ENCODE measurements around the gene FGF13. TPM values are rescaled to one million over a fixed set of nuclear protein-coding genes. Genes with fewer than 3 reads are reported as not detected.

FGF13 gene
- total RNA-seq, 1 experiment from 2014 or later: 17.1 TPM

GRCh38 chrX:138710866-138711341 lies 613 bp downstream of the FGF13 start:
- Histone ChIP-seq H3K79me1 (ENCODE audit: insufficient read depth, low read depth, low read length, poor library complexity, severe bottlenecking) (no peaks in the 10 kb centered on the region), H3K23ac (ENCODE audit: insufficient read length, low read depth, low read length) (no peak overlapping the region), H3K79me2 (ENCODE audit: insufficient read depth, low read length) (peaks cover 9% of the 10 kb centered on the region; the same call in 1 of the 2 replicates), H2BK12ac (ENCODE audit: insufficient read length, low read depth, low read length) (no peak overlapping the region), H2BK20ac (ENCODE audit: low read depth, low read length, poor library complexity, severe bottlenecking) (no peak overlapping the region), H3K56ac (ENCODE audit: insufficient read length, low read depth, low read length) (no peak overlapping the region), H3K4me2 (ENCODE audit: insufficient read depth, insufficient read length, low read length) (peak overlapping the region; percentile 83), H3K18ac (ENCODE audit: insufficient read length, low read depth, low read length) (peak overlapping the region; percentile 91), H3K4ac (ENCODE audit: low read depth, low read length) (no peak overlapping the region), H3K14ac (ENCODE audit: insufficient read depth, low read length) (peak overlapping the region; percentile 86), H2AFZ (ENCODE audit: low read length) (no peak overlapping the region), H4K91ac (ENCODE audit: insufficient read length, low read depth, low read length) (no peak overlapping the region), H3K9me3 (ENCODE audit: control insufficient read depth, low read depth, low read length) (no peaks in the 10 kb centered on the region), H3K27me3 (ENCODE audit: insufficient read depth, low read length) (no peaks in the 10 kb centered on the region), H3T11ph (ENCODE audit: low read length) (no peak overlapping the region), H2BK120ac (ENCODE audit: low read depth, low read length, poor library complexity, severe bottlenecking) (no peak overlapping the region), H2AK5ac (ENCODE audit: insufficient read length, low read length) (no peak overlapping the region), H2BK5ac (ENCODE audit: insufficient read length, low read length) (no peak overlapping the region), H3K9ac (ENCODE audit: extremely low read depth, insufficient read length, low read length) (peak overlapping the region; percentile 83), H4K5ac (ENCODE audit: insufficient read length, low read depth, low read length) (no peak overlapping the region), H4K20me1 (ENCODE audit: control insufficient read depth, insufficient read depth, insufficient read length) (no peaks in the 10 kb centered on the region), H2BK15ac (ENCODE audit: low read depth, low read length) (no peak overlapping the region), H3K23me2 (ENCODE audit: insufficient read length, low read depth, low read length, poor library complexity, severe bottlenecking) (peaks cover 10% of the 10 kb centered on the region), H3K4me1 (ENCODE audit: insufficient read depth, low read length) (peaks cover 2% of the 10 kb centered on the region; the same call in 1 of the 2 replicates), H3K27ac (ENCODE audit: insufficient read length, low read depth, low read length) (no peak overlapping the region), H4K8ac (replicated peaks; ENCODE audit: insufficient read length, low read depth, low read length) (no peak overlapping the region)
- peak; percentile 32 for DNase-seq
- no peak for TF ChIP-seq CTCF (conservative IDR thresholded peaks at IDR 0.05)
- Mint-ChIP-seq H3K4me3 (peak overlapping the region; percentile 90), H3K36me3 (ENCODE audit: insufficient read depth in 1 of 3, low read depth in 3 of 3) (peaks cover 12 to 16% (median 13%) of the 10 kb centered on the region in 3 experiments; a peak in 6 of 7 replicates), H3K4me1 (peaks cover 24 to 26% of the 10 kb centered on the region in 2 experiments), H3K9me3 (peaks cover 4 to 45% of the 10 kb centered on the region in 2 experiments; a peak in 3 of 5 replicates), H3K27ac (peak overlapping the region in 1 of 3 experiments; percentile 55; a peak in 2 of 7 replicates), H3K27me3 (ENCODE audit: low read depth) (peaks cover 23% of the 10 kb centered on the region)
- no CpG with 5 or more reads among the region's 51 CpGs for whole genome bisulfite sequencing (ENCODE audit: extremely low coverage, insufficient read length, low lambda C conversion rate)
